Measurements from ENCODE around the gene POLR2M.

DNA sequence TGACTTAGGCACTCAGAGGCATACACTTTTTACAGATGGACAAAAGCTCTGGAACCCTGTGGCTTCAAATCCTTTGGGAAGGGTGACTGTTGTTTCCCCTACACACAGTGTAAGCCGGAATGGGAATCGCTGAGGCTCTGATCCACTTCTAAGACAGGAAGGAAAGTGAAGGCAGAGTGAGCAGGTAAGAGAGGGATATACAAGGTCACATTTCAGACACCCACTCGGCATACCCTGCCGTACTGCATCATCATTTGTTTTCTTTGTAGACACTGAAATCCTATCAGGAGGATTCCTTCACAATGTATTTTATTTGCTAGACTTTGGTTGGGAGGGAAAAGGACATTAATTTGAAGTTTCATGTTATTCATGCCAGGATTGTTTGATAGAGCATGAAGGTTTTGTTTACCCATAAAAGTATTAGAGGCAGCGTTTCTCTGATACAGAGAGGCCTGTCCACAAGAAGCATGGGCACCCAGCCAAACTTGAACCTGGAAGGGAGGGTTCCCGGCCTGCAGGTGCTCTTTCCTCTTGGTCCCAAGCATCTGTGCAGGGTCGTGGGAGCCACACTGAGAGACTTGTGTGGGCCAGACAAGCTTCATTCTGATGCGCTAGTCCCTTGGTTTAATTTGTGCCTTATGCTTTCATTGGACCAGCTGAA, 21.9 kb upstream of the POLR2M start:
- TF ChIP-seq POLR2A (IDR thresholded peaks at IDR 0.05), result no peak
- TF ChIP-seq, protein P1, sequence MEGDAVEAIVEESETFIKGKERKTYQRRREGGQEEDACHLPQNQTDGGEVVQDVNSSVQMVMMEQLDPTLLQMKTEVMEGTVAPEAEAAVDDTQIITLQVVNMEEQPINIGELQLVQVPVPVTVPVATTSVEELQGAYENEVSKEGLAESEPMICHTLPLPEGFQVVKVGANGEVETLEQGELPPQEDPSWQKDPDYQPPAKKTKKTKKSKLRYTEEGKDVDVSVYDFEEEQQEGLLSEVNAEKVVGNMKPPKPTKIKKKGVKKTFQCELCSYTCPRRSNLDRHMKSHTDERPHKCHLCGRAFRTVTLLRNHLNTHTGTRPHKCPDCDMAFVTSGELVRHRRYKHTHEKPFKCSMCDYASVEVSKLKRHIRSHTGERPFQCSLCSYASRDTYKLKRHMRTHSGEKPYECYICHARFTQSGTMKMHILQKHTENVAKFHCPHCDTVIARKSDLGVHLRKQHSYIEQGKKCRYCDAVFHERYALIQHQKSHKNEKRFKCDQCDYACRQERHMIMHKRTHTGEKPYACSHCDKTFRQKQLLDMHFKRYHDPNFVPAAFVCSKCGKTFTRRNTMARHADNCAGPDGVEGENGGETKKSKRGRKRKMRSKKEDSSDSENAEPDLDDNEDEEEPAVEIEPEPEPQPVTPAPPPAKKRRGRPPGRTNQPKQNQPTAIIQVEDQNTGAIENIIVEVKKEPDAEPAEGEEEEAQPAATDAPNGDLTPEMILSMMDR (IDR thresholded peaks at IDR 0.05), result no peak
